Ishikawa (cell line): Measurements from ENCODE around the gene ZNF764.

Source experiments
- CEBPB ChIP-seq: IDR thresholded peaks from 2 replicates; pipeline ENCODE4 v1.6.1; 2012
- CREB1 ChIP-seq: IDR thresholded peaks from 2 replicates; pipeline ENCODE4 v1.6.1; 2012; ENCODE audit warnings: low read depth
- EGR1 ChIP-seq: IDR thresholded peaks from 2 replicates; pipeline ENCODE4 v1.6.1; 2012
- EP300 ChIP-seq: IDR thresholded peaks from 2 replicates; pipeline ENCODE4 v1.6.1; 2012; ENCODE audit warnings: borderline replicate concordance
- FOXM1 ChIP-seq: IDR thresholded peaks from 2 replicates; pipeline ENCODE4 v1.6.1; 2012; ENCODE audit warnings: low read depth, borderline replicate concordance
- NFIC ChIP-seq: IDR thresholded peaks from 2 replicates; pipeline ENCODE4 v1.6.1; 2012
- RAD21 ChIP-seq: IDR thresholded peaks from 2 replicates; pipeline ENCODE4 v1.6.1; 2012; ENCODE audit warnings: low read depth
- REST ChIP-seq: IDR thresholded peaks from 2 replicates; pipeline ENCODE4 v1.6.1; 2012; ENCODE audit warnings: low read depth, mild to moderate bottlenecking
- TAF1 ChIP-seq: IDR thresholded peaks from 2 replicates; pipeline ENCODE4 v1.6.1; 2012; ENCODE audit warnings: low read depth, mild to moderate bottlenecking
- TCF12 ChIP-seq: IDR thresholded peaks from 2 replicates; pipeline ENCODE4 v1.6.1; 2012; ENCODE audit warnings: low read depth
- TEAD4 ChIP-seq: IDR thresholded peaks from 2 replicates; pipeline ENCODE4 v1.6.1; 2012
- YY1 ChIP-seq: IDR thresholded peaks from 2 replicates; pipeline ENCODE4 v1.6.1; 2012; ENCODE audit warnings: low read depth
- ZBTB7A ChIP-seq: IDR thresholded peaks from 2 replicates; pipeline ENCODE4 v1.6.1; 2012; ENCODE audit warnings: low read depth
- TF ChIP-seq, protein P1 (sequence below): IDR thresholded peaks from 2 replicates; pipeline ENCODE4 v1.6.1; 2012
- TF ChIP-seq, protein P2 (sequence below): IDR thresholded peaks from 2 replicates; pipeline ENCODE4 v1.6.1; 2012

The ZNF764 gene

DNA sequence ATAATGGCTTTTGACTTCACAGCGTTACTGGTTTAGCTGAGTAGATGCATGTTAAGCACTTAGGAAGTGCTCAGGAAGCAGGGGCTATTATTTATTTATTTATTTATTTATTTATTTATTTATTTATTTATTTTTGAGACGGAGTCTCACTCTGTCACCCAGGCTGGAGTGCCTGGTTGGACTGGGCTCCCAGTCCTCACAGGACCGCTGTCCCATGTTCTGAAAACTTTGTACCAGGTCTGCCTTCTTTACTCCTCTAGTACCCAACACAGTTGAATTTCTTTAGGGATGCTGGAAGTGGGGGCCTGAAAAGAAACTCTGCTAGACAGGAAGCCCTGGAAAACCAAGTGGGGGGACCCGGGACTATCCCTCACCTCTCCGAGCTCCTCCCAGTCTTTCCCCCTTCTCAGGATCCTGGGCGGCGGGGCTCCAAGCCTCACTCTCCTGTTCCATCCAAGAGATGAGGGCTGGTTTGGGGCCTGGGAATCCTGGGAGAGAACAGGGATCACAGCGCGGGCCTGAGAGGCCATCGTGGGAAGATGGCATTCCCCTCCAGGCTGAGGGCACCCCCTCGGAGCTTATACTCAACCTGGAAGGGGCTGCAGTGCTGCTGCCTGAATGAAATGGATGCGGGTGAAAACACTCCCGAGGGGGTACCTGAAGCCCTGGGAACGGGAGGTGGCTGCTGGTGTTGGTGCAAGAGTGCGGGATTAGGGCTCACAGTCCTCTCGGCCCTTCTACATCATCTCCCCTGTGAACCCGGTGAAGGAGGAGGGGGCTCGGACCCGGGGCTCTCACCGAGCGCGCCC lies 12.7 kb upstream of the ZNF764 start:
- 0 out of 2 replicates have a peak, but pooled peaks have one; percentile 21 for TF ChIP-seq ZBTB7A
- TF ChIP-seq RAD21 = no peak
- TF ChIP-seq, protein P1, sequence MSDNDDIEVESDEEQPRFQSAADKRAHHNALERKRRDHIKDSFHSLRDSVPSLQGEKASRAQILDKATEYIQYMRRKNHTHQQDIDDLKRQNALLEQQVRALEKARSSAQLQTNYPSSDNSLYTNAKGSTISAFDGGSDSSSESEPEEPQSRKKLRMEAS = 0 out of 2 replicates have a peak, but pooled peaks have one; percentile 6
- peak; percentile 69 for TF ChIP-seq REST
- no peak for TF ChIP-seq CEBPB
- no peak for TF ChIP-seq FOXM1
- no peak for TF ChIP-seq EP300
- TF ChIP-seq TEAD4 = no peak

GRCh38 chr16:30569746-30570635 lies 11.8 kb upstream of the ZNF764 start:
- TF ChIP-seq RAD21 (no peak), NFIC (no peak), CREB1 (no peak), YY1 (no peak), FOXM1 (no peak)
- TF ChIP-seq, protein P1 = no peak

DNA sequence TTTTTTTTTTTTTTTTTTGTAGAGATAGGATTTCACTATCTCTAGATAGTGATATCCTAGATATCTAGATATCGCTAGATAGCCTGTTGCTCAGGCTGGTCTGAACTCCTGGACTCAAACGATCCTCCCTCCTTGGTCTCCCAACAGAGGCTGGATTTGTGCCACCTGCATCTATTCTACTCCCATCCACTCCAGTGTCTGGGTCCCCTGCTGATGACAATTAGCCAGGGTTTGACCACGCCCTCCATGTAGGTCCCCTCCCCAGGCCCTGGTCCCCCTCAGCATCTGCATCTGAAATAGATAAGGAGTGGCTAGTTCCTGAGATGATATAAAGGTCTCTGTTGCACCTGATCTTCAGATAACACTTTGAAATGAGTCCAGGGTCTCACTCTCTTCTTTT lies 11.1 kb upstream of the ZNF764 start:
- TF ChIP-seq FOXM1 (no peak), TAF1 (no peak), TEAD4 (no peak), EP300 (no peak), NFIC (no peak), EGR1 (no peak), YY1 (no peak), REST (no peak), TCF12 (no peak), CEBPB (no peak)
- TF ChIP-seq, protein P1 = no peak
- TF ChIP-seq, protein P2, sequence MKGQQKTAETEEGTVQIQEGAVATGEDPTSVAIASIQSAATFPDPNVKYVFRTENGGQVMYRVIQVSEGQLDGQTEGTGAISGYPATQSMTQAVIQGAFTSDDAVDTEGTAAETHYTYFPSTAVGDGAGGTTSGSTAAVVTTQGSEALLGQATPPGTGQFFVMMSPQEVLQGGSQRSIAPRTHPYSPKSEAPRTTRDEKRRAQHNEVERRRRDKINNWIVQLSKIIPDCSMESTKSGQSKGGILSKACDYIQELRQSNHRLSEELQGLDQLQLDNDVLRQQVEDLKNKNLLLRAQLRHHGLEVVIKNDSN = no peak

- 0 out of 2 replicates have a peak, but pooled peaks have one; percentile 39 for TF ChIP-seq CEBPB
- TF ChIP-seq, protein P1 = no peak
Observed at GRCh38 chr16:30567991-30568638, 9.9 kb upstream of the ZNF764 start.

- TF ChIP-seq FOXM1 = no peak
- TF ChIP-seq EGR1 = no peak
- TF ChIP-seq, protein P1 = no peak
- no peak for TF ChIP-seq TAF1
- TF ChIP-seq, protein P2 = no peak
- TF ChIP-seq YY1 = no peak
- TF ChIP-seq EP300 = no peak
- TF ChIP-seq TEAD4 = no peak
- no peak for TF ChIP-seq CREB1
- TF ChIP-seq CEBPB = no peak
- no peak for TF ChIP-seq REST
- no peak for TF ChIP-seq ZBTB7A
- no peak for TF ChIP-seq NFIC
- TF ChIP-seq TCF12 = no peak
Observed at GRCh38 chr16:30567160-30567990, 9.2 kb upstream of the ZNF764 start.
